ENCODE measurements around the gene RBM4. TPM values are rescaled to one million over a fixed set of nuclear protein-coding genes. Genes with fewer than 3 reads are reported as not detected.

Gene RBM4
- total RNA-seq, 1 experiment from 2014 or later: 272 TPM

DNA sequence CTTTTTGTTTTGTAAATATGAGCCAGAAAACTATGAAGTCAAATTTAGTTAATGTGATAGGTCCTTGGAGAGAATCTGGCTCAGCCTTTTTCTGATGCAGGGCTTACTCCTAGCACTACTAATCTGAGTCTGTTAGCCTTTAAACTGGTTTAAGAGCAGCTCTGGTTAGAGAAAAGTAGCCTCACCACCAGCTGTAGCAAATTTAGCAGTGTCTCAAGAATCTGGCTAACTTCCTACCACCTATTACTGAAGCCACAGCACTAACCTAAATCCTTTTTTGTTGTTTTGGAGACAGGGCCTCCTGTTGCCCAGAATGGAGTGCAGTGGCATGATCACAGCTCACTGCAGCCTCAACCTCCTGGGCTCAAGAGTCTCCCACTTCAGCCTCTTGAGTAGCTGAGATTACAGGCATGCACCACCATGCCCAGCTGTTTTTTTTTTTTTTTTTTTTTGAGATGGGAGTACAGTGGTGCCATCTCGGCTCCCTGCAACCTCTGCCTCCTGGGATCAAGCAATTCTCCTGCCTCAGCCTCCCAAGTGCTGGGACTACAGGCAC is 25.3 kb downstream of the RBM4 start:
- no peak overlapping the region for H3K4ac ChIP-seq (ENCODE audit: low read depth, low read length)
- TF ChIP-seq, protein P1, sequence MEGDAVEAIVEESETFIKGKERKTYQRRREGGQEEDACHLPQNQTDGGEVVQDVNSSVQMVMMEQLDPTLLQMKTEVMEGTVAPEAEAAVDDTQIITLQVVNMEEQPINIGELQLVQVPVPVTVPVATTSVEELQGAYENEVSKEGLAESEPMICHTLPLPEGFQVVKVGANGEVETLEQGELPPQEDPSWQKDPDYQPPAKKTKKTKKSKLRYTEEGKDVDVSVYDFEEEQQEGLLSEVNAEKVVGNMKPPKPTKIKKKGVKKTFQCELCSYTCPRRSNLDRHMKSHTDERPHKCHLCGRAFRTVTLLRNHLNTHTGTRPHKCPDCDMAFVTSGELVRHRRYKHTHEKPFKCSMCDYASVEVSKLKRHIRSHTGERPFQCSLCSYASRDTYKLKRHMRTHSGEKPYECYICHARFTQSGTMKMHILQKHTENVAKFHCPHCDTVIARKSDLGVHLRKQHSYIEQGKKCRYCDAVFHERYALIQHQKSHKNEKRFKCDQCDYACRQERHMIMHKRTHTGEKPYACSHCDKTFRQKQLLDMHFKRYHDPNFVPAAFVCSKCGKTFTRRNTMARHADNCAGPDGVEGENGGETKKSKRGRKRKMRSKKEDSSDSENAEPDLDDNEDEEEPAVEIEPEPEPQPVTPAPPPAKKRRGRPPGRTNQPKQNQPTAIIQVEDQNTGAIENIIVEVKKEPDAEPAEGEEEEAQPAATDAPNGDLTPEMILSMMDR (conservative IDR thresholded peaks at IDR 0.05): no peak
- no peak overlapping the region for H2BK5ac ChIP-seq (ENCODE audit: insufficient read length, low read length)
- no peaks in the 10 kb centered on the region for H3K9me3 ChIP-seq (ENCODE audit: control insufficient read depth, low read depth, low read length)
- no peak overlapping the region for H3K18ac ChIP-seq (ENCODE audit: insufficient read length, low read depth, low read length)
- H3K4me3 Mint-ChIP-seq: no peak overlapping the region
- no peaks in the 10 kb centered on the region for H3K4me1 Mint-ChIP-seq
- no peak overlapping the region for H2BK15ac ChIP-seq (ENCODE audit: low read depth, low read length)
- H3K4me1 ChIP-seq (ENCODE audit: insufficient read depth, low read length): no peaks in the 10 kb centered on the region
- H3K9me3 Mint-ChIP-seq: no peaks in the 10 kb centered on the region
- no peaks in the 10 kb centered on the region for H3K27me3 Mint-ChIP-seq (ENCODE audit: low read depth)
- no peak overlapping the region for H2BK20ac ChIP-seq (ENCODE audit: low read depth, low read length, poor library complexity, severe bottlenecking)
- peak overlapping the region in 2 of 3 experiments; percentile 27 to 87; a peak in 2 of 7 replicates for H3K27ac Mint-ChIP-seq
- no peak overlapping the region for H3K9ac ChIP-seq (ENCODE audit: extremely low read depth, insufficient read length, low read length)
- no peaks in the 10 kb centered on the region for H3K79me2 ChIP-seq (ENCODE audit: insufficient read depth, low read length)
- no peak overlapping the region for H2BK120ac ChIP-seq (ENCODE audit: low read depth, low read length, poor library complexity, severe bottlenecking)
- H3K14ac ChIP-seq (ENCODE audit: insufficient read depth, low read length): no peak overlapping the region
- no peaks in the 10 kb centered on the region for H3K23me2 ChIP-seq (ENCODE audit: insufficient read length, low read depth, low read length, poor library complexity, severe bottlenecking)
- H3K23ac ChIP-seq (ENCODE audit: insufficient read length, low read depth, low read length): no peak overlapping the region
- H4K91ac ChIP-seq (ENCODE audit: insufficient read length, low read depth, low read length): no peak overlapping the region
- H2AFZ ChIP-seq (ENCODE audit: low read length): no peak overlapping the region
- no peak overlapping the region for H3T11ph ChIP-seq (ENCODE audit: low read length)
- no peak overlapping the region for H3K4me2 ChIP-seq (ENCODE audit: insufficient read depth, insufficient read length, low read length)
- H4K20me1 ChIP-seq (ENCODE audit: control insufficient read depth, insufficient read depth, insufficient read length): peaks cover 1% of the 10 kb centered on the region
- no peak for DNase-seq
- no peak overlapping the region for H3K56ac ChIP-seq (ENCODE audit: insufficient read length, low read depth, low read length)
- H4K8ac ChIP-seq (replicated peaks; ENCODE audit: insufficient read length, low read depth, low read length): no peak overlapping the region
- no CpG with 5 or more reads among the region's 1 CpG for WGBS (ENCODE audit: extremely low coverage, insufficient read length, low lambda C conversion rate)
- no peak overlapping the region for H3K27ac ChIP-seq (ENCODE audit: insufficient read length, low read depth, low read length)
- peaks cover 20 to 78% (median 55%) of the 10 kb centered on the region in 3 experiments; a peak in 6 of 7 replicates for H3K36me3 Mint-ChIP-seq (ENCODE audit: insufficient read depth in 1 of 3, low read depth in 3 of 3)
- no peak overlapping the region for H2BK12ac ChIP-seq (ENCODE audit: insufficient read length, low read depth, low read length)
- no peaks in the 10 kb centered on the region for H3K27me3 ChIP-seq (ENCODE audit: insufficient read depth, low read length)
- no peak overlapping the region for H4K5ac ChIP-seq (ENCODE audit: insufficient read length, low read depth, low read length)
- no peak overlapping the region for H2AK5ac ChIP-seq (ENCODE audit: insufficient read length, low read length)
- H3K79me1 ChIP-seq (ENCODE audit: insufficient read depth, low read depth, low read length, poor library complexity, severe bottlenecking): peaks cover 3% of the 10 kb centered on the region
